ENCODE measurements around the gene PNLDC1.
"Not testable (repeated sequence)": the region's sequence is repeated elsewhere in the genome, so short reads cannot be mapped to it uniquely, and the experiment has no call there.

Gene PNLDC1

GRCh38 chr6:159823953-159824352 is 23.9 kb downstream of the PNLDC1 start:
- TF ChIP-seq CTCF (IDR thresholded peaks at IDR 0.05; ENCODE audit: low read depth, low read length) = no peak

GRCh38 chr6:159824690-159825089 is 24.6 kb downstream of the PNLDC1 start:
- not testable (repeated sequence) for DNase-seq (ENCODE audit: extremely low read depth, low read depth)

More at GRCh38 chr6:159823953-159824352, 23.9 kb downstream of the PNLDC1 start:
- DNase-seq (ENCODE audit: extremely low read depth, low read depth) = no peak

- no peak for TF ChIP-seq CTCF (IDR thresholded peaks at IDR 0.05; ENCODE audit: low read depth, low read length)
- no peak for DNase-seq (ENCODE audit: extremely low read depth, low read depth)
Observed at GRCh38 chr6:159826004-159826403, 25.9 kb downstream of the PNLDC1 start.

GRCh38 chr6:159826968-159827647 is 27.0 kb downstream of the PNLDC1 start:
- TF ChIP-seq CTCF (IDR thresholded peaks at IDR 0.05; ENCODE audit: low read depth, low read length) = no peak
- DNase-seq (ENCODE audit: extremely low read depth, low read depth) = no peak

GRCh38 chr6:159828074-159828473 is 28.0 kb downstream of the PNLDC1 start:
- DNase-seq (ENCODE audit: extremely low read depth, low read depth) = no peak
- TF ChIP-seq CTCF (IDR thresholded peaks at IDR 0.05; ENCODE audit: low read depth, low read length) = no peak

GRCh38 chr6:159829526-159829925 is 29.4 kb downstream of the PNLDC1 start:
- DNase-seq (ENCODE audit: extremely low read depth, low read depth) = no peak
- no peak for TF ChIP-seq CTCF (IDR thresholded peaks at IDR 0.05; ENCODE audit: low read depth, low read length)

GRCh38 chr6:159830501-159831372 is 30.7 kb downstream of the PNLDC1 start:
- DNase-seq (ENCODE audit: extremely low read depth, low read depth) = no peak
- no peak for TF ChIP-seq CTCF (IDR thresholded peaks at IDR 0.05; ENCODE audit: low read depth, low read length)

Data from AG09319 (cell line).